ENCODE measurements around the gene ZRANB1.

The ZRANB1 gene

DNA sequence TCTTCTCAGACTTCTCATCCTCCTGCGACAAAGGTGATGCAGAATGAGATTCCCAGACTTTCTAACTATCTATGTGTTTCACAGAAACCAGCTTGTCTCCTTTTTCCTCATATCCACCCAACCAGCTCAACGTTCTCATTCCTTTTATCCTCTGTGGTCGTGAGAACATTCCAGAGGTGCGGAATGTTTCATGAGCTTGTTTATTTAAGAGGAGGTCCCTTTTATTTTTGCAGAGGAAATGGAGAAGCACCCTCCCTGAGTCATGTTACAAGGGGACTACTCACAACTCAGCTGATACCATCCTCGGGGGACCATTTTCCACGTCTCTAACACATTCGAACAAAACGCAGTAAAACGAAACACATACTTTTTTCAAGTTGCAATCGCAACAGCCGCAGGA is 93.2 kb downstream of the ZRANB1 start:
- Histone ChIP-seq H3K9me3 (ENCODE audit: insufficient read depth, low read length) (no peaks in the 10 kb centered on the region), H3K9ac (ENCODE audit: low read length) (no peak overlapping the region), H3K27me3 (ENCODE audit: low read length) (no peaks in the 10 kb centered on the region), H3K79me2 (ENCODE audit: insufficient read depth, low read length) (no peaks in the 10 kb centered on the region), H3K4me3 (ENCODE audit: insufficient read depth, low read length, poor library complexity, severe bottlenecking) (no peak overlapping the region), H4K20me1 (ENCODE audit: low read depth, low read length) (no peaks in the 10 kb centered on the region), H2AFZ (ENCODE audit: low read depth, low read length, severe bottlenecking) (no peak overlapping the region), H3K36me3 (ENCODE audit: low read length) (no peaks in the 10 kb centered on the region), H3F3A (ENCODE audit: insufficient read depth) (no peaks in the 10 kb centered on the region), H3K27ac (ENCODE audit: low read depth, low read length) (no peak overlapping the region), H3K4me2 (ENCODE audit: low read depth, low read length, poor library complexity, severe bottlenecking) (no peak overlapping the region), H3K9me2 (replicated peaks; ENCODE audit: insufficient read depth, low read length) (no peaks in the 10 kb centered on the region)
- TF ChIP-seq EZH2phosphoT487 (conservative IDR thresholded peaks at IDR 0.05; ENCODE audit: low read length): no peak
- TF ChIP-seq, protein P1, sequence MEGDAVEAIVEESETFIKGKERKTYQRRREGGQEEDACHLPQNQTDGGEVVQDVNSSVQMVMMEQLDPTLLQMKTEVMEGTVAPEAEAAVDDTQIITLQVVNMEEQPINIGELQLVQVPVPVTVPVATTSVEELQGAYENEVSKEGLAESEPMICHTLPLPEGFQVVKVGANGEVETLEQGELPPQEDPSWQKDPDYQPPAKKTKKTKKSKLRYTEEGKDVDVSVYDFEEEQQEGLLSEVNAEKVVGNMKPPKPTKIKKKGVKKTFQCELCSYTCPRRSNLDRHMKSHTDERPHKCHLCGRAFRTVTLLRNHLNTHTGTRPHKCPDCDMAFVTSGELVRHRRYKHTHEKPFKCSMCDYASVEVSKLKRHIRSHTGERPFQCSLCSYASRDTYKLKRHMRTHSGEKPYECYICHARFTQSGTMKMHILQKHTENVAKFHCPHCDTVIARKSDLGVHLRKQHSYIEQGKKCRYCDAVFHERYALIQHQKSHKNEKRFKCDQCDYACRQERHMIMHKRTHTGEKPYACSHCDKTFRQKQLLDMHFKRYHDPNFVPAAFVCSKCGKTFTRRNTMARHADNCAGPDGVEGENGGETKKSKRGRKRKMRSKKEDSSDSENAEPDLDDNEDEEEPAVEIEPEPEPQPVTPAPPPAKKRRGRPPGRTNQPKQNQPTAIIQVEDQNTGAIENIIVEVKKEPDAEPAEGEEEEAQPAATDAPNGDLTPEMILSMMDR (IDR thresholded peaks at IDR 0.05; ENCODE audit: insufficient read depth, low read length, poor library complexity, severe bottlenecking): no peak

GRCh38 chr10:125035588-125036295 is 93.8 kb downstream of the ZRANB1 start:
- Histone ChIP-seq H3K79me2 (ENCODE audit: insufficient read depth, low read length) (no peaks in the 10 kb centered on the region), H3K4me3 (ENCODE audit: insufficient read depth, low read length, poor library complexity, severe bottlenecking) (no peak overlapping the region), H3K27ac (ENCODE audit: low read depth, low read length) (no peak overlapping the region), H2AFZ (ENCODE audit: low read depth, low read length, severe bottlenecking) (no peak overlapping the region), H3K9ac (ENCODE audit: low read length) (no peak overlapping the region), H3K27me3 (ENCODE audit: low read length) (no peaks in the 10 kb centered on the region), H3K36me3 (ENCODE audit: low read length) (no peaks in the 10 kb centered on the region), H3K9me3 (ENCODE audit: insufficient read depth, low read length) (no peaks in the 10 kb centered on the region), H3K9me2 (replicated peaks; ENCODE audit: insufficient read depth, low read length) (no peaks in the 10 kb centered on the region), H3K4me2 (ENCODE audit: low read depth, low read length, poor library complexity, severe bottlenecking) (no peak overlapping the region), H4K20me1 (ENCODE audit: low read depth, low read length) (no peaks in the 10 kb centered on the region), H3F3A (ENCODE audit: insufficient read depth) (no peaks in the 10 kb centered on the region)
- TF ChIP-seq EZH2phosphoT487 (conservative IDR thresholded peaks at IDR 0.05; ENCODE audit: low read length): no peak
- TF ChIP-seq, protein P1 (IDR thresholded peaks at IDR 0.05; ENCODE audit: insufficient read depth, low read length, poor library complexity, severe bottlenecking): no peak

GRCh38 chr10:125037145-125037877 is 95.4 kb downstream of the ZRANB1 start:
- Histone ChIP-seq H3K36me3 (ENCODE audit: low read length) (no peaks in the 10 kb centered on the region), H3K9me2 (replicated peaks; ENCODE audit: insufficient read depth, low read length) (no peaks in the 10 kb centered on the region), H3K27ac (ENCODE audit: low read depth, low read length) (no peak overlapping the region), H3K4me2 (ENCODE audit: low read depth, low read length, poor library complexity, severe bottlenecking) (no peak overlapping the region), H3F3A (ENCODE audit: insufficient read depth) (no peaks in the 10 kb centered on the region), H3K9ac (ENCODE audit: low read length) (no peak overlapping the region), H3K4me3 (ENCODE audit: insufficient read depth, low read length, poor library complexity, severe bottlenecking) (no peak overlapping the region), H4K20me1 (ENCODE audit: low read depth, low read length) (no peaks in the 10 kb centered on the region), H2AFZ (ENCODE audit: low read depth, low read length, severe bottlenecking) (no peak overlapping the region), H3K9me3 (ENCODE audit: insufficient read depth, low read length) (no peaks in the 10 kb centered on the region), H3K79me2 (ENCODE audit: insufficient read depth, low read length) (no peaks in the 10 kb centered on the region), H3K27me3 (ENCODE audit: low read length) (no peaks in the 10 kb centered on the region)
- no peak for TF ChIP-seq EZH2phosphoT487 (conservative IDR thresholded peaks at IDR 0.05; ENCODE audit: low read length)
- TF ChIP-seq, protein P1 (IDR thresholded peaks at IDR 0.05; ENCODE audit: insufficient read depth, low read length, poor library complexity, severe bottlenecking): no peak

Measured in SU-DHL-6 (cell line).